B cell (primary cell): Measurements from ENCODE around the gene MAP2K6. TPM values are rescaled to one million over a fixed set of nuclear protein-coding genes. Genes with fewer than 3 reads are reported as not detected.

Experiments
- ATAC-seq: fragments of 200-7000 bp; cut with Tn5 transposase; one replicate; pipeline ENCODE4 v1.10.0; 2021; ENCODE audit warnings: low read depth, mild to moderate bottlenecking, moderate number of reproducible peaks, moderate library complexity
- CTCF ChIA-PET: fragments of 350-600 bp; sonication (Branson Sonifier 250); formaldehyde crosslinking; loops from one replicate; lab custom pipeline; 2021; ENCODE audit warnings: antibody characterized with exemption, inconsistent platforms; lab: Charles Lee
- POLR2A ChIA-PET: fragments of 350-600 bp; sonication (Branson Sonifier 250); formaldehyde crosslinking; loops from one replicate; lab custom pipeline; 2021; ENCODE audit warnings: antibody characterized with exemption; lab: Charles Lee
- DNase-seq: peaks from one replicate; pipeline ENCODE4 v3.0.0; 2013
- H2AFZ ChIP-seq: 2 replicates; pipeline ENCODE4 v1.6.1; 2012; ENCODE audit warnings: mild to moderate bottlenecking, low read depth, low read length; ENCODE audit not compliant: insufficient read depth, poor library complexity, severe bottlenecking
- H3K27ac ChIP-seq, 2 donors: 1 replicate in 1 of 2; 2 replicates in 1 of 2; pipeline ENCODE4 v1.5.1; 2012 to 2013; ENCODE audit warnings: low read length in 2 of 2, mild to moderate bottlenecking in 2 of 2, moderate library complexity in 1 of 2
- H3K27me3 ChIP-seq, 4 experiments: fragments of 200-600 bp in 1 of 4; sonication (generic) in 1 of 4; replicated peaks in 1 of 4; 1 replicate in 2 of 4; 2 replicates in 2 of 4; pipeline versions ENCODE4 v1.6.1 to v1.7.0; 2013 to 2016; ENCODE audit warnings: low read length in 3 of 4, mild to moderate bottlenecking in 2 of 4, mixed read lengths in 1 of 4, moderate library complexity in 1 of 4; ENCODE audit not compliant: insufficient read depth in 4 of 4, control insufficient read depth in 3 of 4; ENCODE audit errors: control extremely low read depth in 1 of 4
- H3K36me3 ChIP-seq, 2 experiments: replicated peaks in 1 of 2; 1 replicate in 1 of 2; 2 replicates in 1 of 2; pipeline versions ENCODE4 v1.6.1 to v1.7.1; 2013; ENCODE audit warnings: low read length in 1 of 2; ENCODE audit not compliant: insufficient read depth in 2 of 2, control insufficient read depth in 1 of 2; ENCODE audit errors: control extremely low read depth in 1 of 2, extremely low read depth in 1 of 2
- H3K4me1 ChIP-seq, 2 donors: fragments of 200-600 bp in 1 of 2; sonication (generic) in 1 of 2; 1 replicate in 1 of 2; 2 replicates in 1 of 2; pipeline versions ENCODE4 v1.5.1 to v1.6.1; 2013 to 2017; ENCODE audit warnings: low read length in 2 of 2; ENCODE audit not compliant: control insufficient read depth in 2 of 2, insufficient read depth in 2 of 2
- H3K4me2 ChIP-seq: replicated peaks from 2 replicates; pipeline ENCODE3; 2012; ENCODE audit warnings: mild to moderate bottlenecking, low read depth, low read length; ENCODE audit not compliant: poor library complexity, severe bottlenecking
- H3K4me3 ChIP-seq, 5 experiments: fragments of 200-600 bp in 1 of 5; sonication (generic) in 1 of 5; 1 replicate in 3 of 5; 2 replicates in 2 of 5; pipeline versions ENCODE4 v1.5.1 to v1.7.0; 2011 to 2016; ENCODE audit warnings: low read length in 4 of 5, mild to moderate bottlenecking in 4 of 5, low read depth in 2 of 5, control low read depth in 1 of 5, moderate library complexity in 1 of 5; ENCODE audit not compliant: insufficient read depth in 1 of 5; ENCODE audit errors: control extremely low read depth in 1 of 5, extremely low read depth in 1 of 5
- H3K79me2 ChIP-seq: fragments of 200-600 bp; sonication (generic); one replicate; pipeline ENCODE4 v1.6.0; 2016; ENCODE audit warnings: low read length; ENCODE audit not compliant: control insufficient read depth, insufficient read depth
- H3K9ac ChIP-seq: fragments of 200-600 bp; sonication (generic); 2 replicates; pipeline ENCODE4 v1.6.1; 2017; ENCODE audit warnings: mild to moderate bottlenecking, low read length, moderate library complexity
- H3K9me3 ChIP-seq, 3 donors: one replicate each; pipeline versions ENCODE4 v1.6.1 to v1.7.1; 2013; ENCODE audit warnings: low read length in 2 of 3; ENCODE audit not compliant: control insufficient read depth in 2 of 3, insufficient read depth in 1 of 3; ENCODE audit errors: control extremely low read depth in 1 of 3
- H4K20me1 ChIP-seq: 2 replicates; pipeline ENCODE4 v1.6.0; 2012; ENCODE audit warnings: mild to moderate bottlenecking, low read length; ENCODE audit not compliant: insufficient read depth, control insufficient read depth, poor library complexity, severe bottlenecking
- H3K27ac Mint-ChIP-seq: one replicate; pipeline ENCODE4 v1.8.0; 2021; ENCODE audit warnings: mixed read lengths
- H3K27me3 Mint-ChIP-seq: one replicate; pipeline ENCODE4 v1.8.0; 2021; ENCODE audit warnings: mixed read lengths
- H3K4me1 Mint-ChIP-seq: one replicate; pipeline ENCODE4 v1.8.0; 2021; ENCODE audit warnings: mixed read lengths
- H3K4me3 Mint-ChIP-seq: one replicate; pipeline ENCODE4 v1.8.0; 2021; ENCODE audit warnings: mixed read lengths
- H3K9me3 Mint-ChIP-seq: one replicate; pipeline ENCODE4 v1.8.0; 2022; ENCODE audit warnings: mixed read lengths; ENCODE audit not compliant: insufficient read depth
- EZH2 ChIP-seq: IDR thresholded peaks from 2 replicates; pipeline ENCODE4 v1.6.1; 2012; ENCODE audit warnings: borderline replicate concordance, low read depth, mild to moderate bottlenecking, moderate library complexity, low read length; ENCODE audit not compliant: insufficient read depth, poor library complexity, severe bottlenecking
- WGBS: methylation state at CpG from one replicate; pipeline ENCODE4 v1.1.5; 2013; ENCODE audit warnings: missing lambda C conversion rate; ENCODE audit not compliant: insufficient coverage; 5-methylcytosine and 5-hydroxymethylcytosine counted together
- intact Hi-C: fragments of 100-400 bp; cut with micrococcal nuclease; formaldehyde crosslinking; loops from one replicate; pipeline ENCODE4 v1.10.0; 2022
- polyA plus RNA-seq: library from polyadenylated mRNA; depleted of rRNA; stranded (reverse); fragments of >200 nt; gene quantifications from 2 replicates; pipeline ENCODE4 v1.2.3, GENCODE V29; 2012
- total RNA-seq, 2 donors: library from RNA; stranded (reverse); fragments of 120-200 nt in 1 of 2; gene quantifications; 1 replicate in 1 of 2; 2 replicates in 1 of 2; pipeline versions ENCODE4 v1.2.3 to v1.2.4, GENCODE V29; 2013 to 2022
- TF ChIP-seq, protein P1 (sequence below): fragments of 200-600 bp; IDR thresholded peaks from one replicate; pipeline ENCODE4 v1.8.0; 2022; ENCODE audit warnings: antibody characterized with exemption, mild to moderate bottlenecking

MAP2K6 gene
- total and polyA plus RNA-seq, 2 donors (not counting 1 experiment from before 2014, with no cell fraction given), result 2.4 to 7.7 TPM

- no peak overlapping the region for H3K9ac ChIP-seq
- CTCF ChIA-PET, result no interaction called here
- no peak overlapping the region for H3K4me3 ChIP-seq
- ATAC-seq (no peak), DNase-seq (no peak)
- Mint-ChIP-seq H3K27ac (no peak overlapping the region), H3K9me3 (no peaks in the 10 kb centered on the region), H3K4me1 (no peaks in the 10 kb centered on the region), H3K4me3 (no peak overlapping the region), H3K27me3 (no peaks in the 10 kb centered on the region)
- WGBS, result no CpG with 5 or more reads among the region's 2 CpGs
- no peaks in the 10 kb centered on the region for H3K27me3 ChIP-seq
- H3K36me3 ChIP-seq, result no peaks in the 10 kb centered on the region
- peaks cover 8 to 14% of the 10 kb centered on the region in 2 donors for H3K4me1 ChIP-seq
- POLR2A ChIA-PET, result no interaction called here
- H3K79me2 ChIP-seq, result no peaks in the 10 kb centered on the region
- no peak overlapping the region for H3K4me2 ChIP-seq
- no peak overlapping the region for H3K27ac ChIP-seq
- no peaks in the 10 kb centered on the region for H3K9me3 ChIP-seq
- intact Hi-C loops, result loop anchor here (10.0 kb wide), 1 partner anchor 636 kb away; no protein-coding TSS in a partner anchor
- H2AFZ ChIP-seq, result no peak overlapping the region
- no peak for TF ChIP-seq EZH2
- TF ChIP-seq, protein P1, sequence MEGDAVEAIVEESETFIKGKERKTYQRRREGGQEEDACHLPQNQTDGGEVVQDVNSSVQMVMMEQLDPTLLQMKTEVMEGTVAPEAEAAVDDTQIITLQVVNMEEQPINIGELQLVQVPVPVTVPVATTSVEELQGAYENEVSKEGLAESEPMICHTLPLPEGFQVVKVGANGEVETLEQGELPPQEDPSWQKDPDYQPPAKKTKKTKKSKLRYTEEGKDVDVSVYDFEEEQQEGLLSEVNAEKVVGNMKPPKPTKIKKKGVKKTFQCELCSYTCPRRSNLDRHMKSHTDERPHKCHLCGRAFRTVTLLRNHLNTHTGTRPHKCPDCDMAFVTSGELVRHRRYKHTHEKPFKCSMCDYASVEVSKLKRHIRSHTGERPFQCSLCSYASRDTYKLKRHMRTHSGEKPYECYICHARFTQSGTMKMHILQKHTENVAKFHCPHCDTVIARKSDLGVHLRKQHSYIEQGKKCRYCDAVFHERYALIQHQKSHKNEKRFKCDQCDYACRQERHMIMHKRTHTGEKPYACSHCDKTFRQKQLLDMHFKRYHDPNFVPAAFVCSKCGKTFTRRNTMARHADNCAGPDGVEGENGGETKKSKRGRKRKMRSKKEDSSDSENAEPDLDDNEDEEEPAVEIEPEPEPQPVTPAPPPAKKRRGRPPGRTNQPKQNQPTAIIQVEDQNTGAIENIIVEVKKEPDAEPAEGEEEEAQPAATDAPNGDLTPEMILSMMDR, result no peak
- H4K20me1 ChIP-seq, result no peaks in the 10 kb centered on the region
These were observed 3.8 kb upstream of the MAP2K6 start for GRCh38 chr17:69410671-69411070.

DNA sequence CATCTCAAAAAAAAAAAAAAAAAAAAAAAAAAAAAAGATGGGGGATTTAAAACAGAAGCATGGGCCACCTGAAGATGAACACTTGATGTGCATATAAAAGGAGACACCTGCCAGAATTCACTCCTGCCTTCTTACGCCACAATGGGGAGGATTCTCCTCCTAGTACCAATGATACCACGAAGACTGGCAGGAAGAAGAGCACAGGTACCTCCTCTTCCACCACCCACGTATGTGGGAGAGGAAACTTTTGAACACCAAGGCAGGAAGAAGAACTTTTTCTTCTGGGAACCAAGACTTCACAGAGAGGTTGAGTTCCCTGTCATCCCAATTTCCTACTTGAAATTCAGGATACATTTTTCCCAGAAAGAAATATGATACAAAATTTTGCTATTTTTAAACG, 2.7 kb upstream of the MAP2K6 start:
- CTCF ChIA-PET, result interaction anchor here (0.6 kb wide), 1 partner anchor 10 kb away, joined by 3 read pairs; no protein-coding TSS in a partner anchor
- no CpG with 5 or more reads among the region's 4 CpGs for WGBS

More for the DNA sequence above, 2.7 kb upstream of the MAP2K6 start:
- Histone ChIP-seq H3K9me3 (no peaks in the 10 kb centered on the region), H3K79me2 (peaks cover 2% of the 10 kb centered on the region), H4K20me1 (no peaks in the 10 kb centered on the region), H3K27me3 (no peaks in the 10 kb centered on the region), H2AFZ (no peak overlapping the region), H3K9ac (no peak overlapping the region), H3K4me1 (peaks cover 14 to 18% of the 10 kb centered on the region in 2 donors), H3K4me3 (no peak overlapping the region), H3K4me2 (no peak overlapping the region), H3K36me3 (no peaks in the 10 kb centered on the region), H3K27ac (no peak overlapping the region)
- Mint-ChIP-seq H3K4me1 (no peaks in the 10 kb centered on the region), H3K4me3 (no peak overlapping the region), H3K27me3 (no peaks in the 10 kb centered on the region), H3K9me3 (no peaks in the 10 kb centered on the region), H3K27ac (no peak overlapping the region)
- TF ChIP-seq, protein P1, result no peak
- no peak for TF ChIP-seq EZH2
- POLR2A ChIA-PET, result no interaction called here
- DNase-seq (no peak), ATAC-seq (no peak)
- intact Hi-C loops, result loop anchor here (10.0 kb wide), 1 partner anchor 637 kb away; no protein-coding TSS in a partner anchor
